Gastrocnemius medialis (tissue), 4 donors: Measurements from ENCODE around the gene OBSCN. TPM values are rescaled to one million over a fixed set of nuclear protein-coding genes. Genes with fewer than 3 reads are reported as not detected.

Source experiments
- ATAC-seq, 2 donors: fragments of 150-250 bp; one replicate each; pipeline ENCODE4 v1.9.1; 2016
- DNase-seq, 2 donors: peaks; one replicate each; pipeline ENCODE4 v3.0.0-alpha.2; 2019
- H3K27ac ChIP-seq, 4 donors: fragments of 200-600 bp; sonication (generic); 1 replicate in 1 of 4; 2 replicates in 3 of 4; pipeline ENCODE4 v1.5.1; 2016 to 2018; ENCODE audit warnings: mild to moderate bottlenecking in 2 of 4, moderate library complexity in 1 of 4
- H3K27me3 ChIP-seq, 3 donors: fragments of 200-600 bp; sonication (generic) in 2 of 3; 1 replicate in 1 of 3; 2 replicates in 2 of 3; pipeline versions ENCODE4 v1.5.1 to v1.6.0; 2016 to 2019; ENCODE audit warnings: mild to moderate bottlenecking in 1 of 3, moderate library complexity in 1 of 3
- H3K36me3 ChIP-seq, 2 donors: fragments of 200-600 bp; sonication (generic) in 1 of 2; one replicate each; pipeline ENCODE4 v1.5.1; 2017 to 2018
- H3K4me1 ChIP-seq, 2 donors: fragments of 200-600 bp; sonication (generic) in 1 of 2; one replicate each; pipeline ENCODE4 v1.5.1; 2016 to 2017; ENCODE audit warnings: mild to moderate bottlenecking in 2 of 2
- H3K4me3 ChIP-seq, 4 donors: fragments of 200-600 bp; sonication (generic) in 3 of 4; 1 replicate in 1 of 4; 2 replicates in 3 of 4; pipeline ENCODE4 v1.5.1; 2016 to 2019; ENCODE audit warnings: mild to moderate bottlenecking in 2 of 4
- H3K9me3 ChIP-seq, 3 donors: fragments of 200-600 bp; sonication (generic) in 2 of 3; 1 replicate in 1 of 3; 2 replicates in 2 of 3; pipeline ENCODE4 v1.5.1; 2016 to 2019
- POLR2A ChIP-seq, 2 donors: fragments of 450-650 bp; IDR thresholded peaks; one replicate each; pipeline ENCODE4 v1.6.1; 2017; ENCODE audit warnings: antibody characterized with exemption in 2 of 2, mild to moderate bottlenecking in 2 of 2, moderate library complexity in 2 of 2
- in situ Hi-C, 4 donors: fragments of 200-750 bp; cut with MboI; loops; one replicate each; pipeline versions ENCODE4 v1.15.0 to v1.8.0; 2017; ENCODE audit warnings: low sequenced_read_pairs in 4 of 4
- intact Hi-C: fragments of 100-400 bp; cut with DNase I; formaldehyde crosslinking; loops from one replicate; pipeline ENCODE4 v1.15.1; 2023; ENCODE audit warnings: low total_unique reads
- total RNA-seq, 4 donors: library from RNA; depleted of rRNA; stranded (reverse); fragments of >200 nt; gene quantifications; one replicate each; pipeline versions ENCODE4 v1.1.0 to v1.2.3, GENCODE V29; 2016
- TF ChIP-seq, protein P1 (sequence below), 5 experiments: fragments of 450-650 bp in 3 of 5; fragments of 200-600 bp in 2 of 5; sonication (generic) in 2 of 5; IDR thresholded peaks in 4 of 5; conservative IDR thresholded peaks in 1 of 5; 1 replicate in 4 of 5; 2 replicates in 1 of 5; pipeline ENCODE4 v1.5.1; 2016 to 2019; ENCODE audit warnings: antibody characterized with exemption in 5 of 5, mild to moderate bottlenecking in 3 of 5, moderate library complexity in 3 of 5

OBSCN gene
- total RNA-seq, 4 donors from 2014 or later: 798 to 1,571 (median 1,162) TPM

GRCh38 chr1:228194921-228195812 is 12.7 kb upstream of the OBSCN start:
- peak overlapping the region; percentile 44 to 94 (median 92) for H3K27ac ChIP-seq
- DNase-seq: no peak
- no peak overlapping the region for H3K4me3 ChIP-seq
- no peaks in the 10 kb centered on the region for H3K27me3 ChIP-seq
- H3K4me1 ChIP-seq: peaks cover 36 to 40% of the 10 kb centered on the region in 2 donors
- H3K9me3 ChIP-seq: peaks cover 0 to 5% (median 4%) of the 10 kb centered on the region in 3 donors
- in situ Hi-C loops: no loop called here
- intact Hi-C loops: no loop called here
- no peaks in the 10 kb centered on the region for H3K36me3 ChIP-seq
- TF ChIP-seq POLR2A (IDR thresholded peaks at IDR 0.05): no peak
- ATAC-seq: no peak

GRCh38 chr1:228197555-228198147 is 10.2 kb upstream of the OBSCN start:
- in situ Hi-C loops (no loop called here), intact Hi-C loops (no loop called here)
- ATAC-seq (peak; percentile 93 to 96), DNase-seq (peak; percentile 69 to 78)
- Histone ChIP-seq H3K4me3 (no peak overlapping the region), H3K27me3 (no peaks in the 10 kb centered on the region), H3K27ac (peak overlapping the region; percentile 87 to 94 (median 92)), H3K9me3 (peaks cover 0 to 5% (median 4%) of the 10 kb centered on the region in 3 donors), H3K36me3 (no peaks in the 10 kb centered on the region), H3K4me1 (peaks cover 22 to 24% of the 10 kb centered on the region in 2 donors)
- peak; percentile 46 to 48 for TF ChIP-seq POLR2A (IDR thresholded peaks at IDR 0.05)
- TF ChIP-seq, protein P1, sequence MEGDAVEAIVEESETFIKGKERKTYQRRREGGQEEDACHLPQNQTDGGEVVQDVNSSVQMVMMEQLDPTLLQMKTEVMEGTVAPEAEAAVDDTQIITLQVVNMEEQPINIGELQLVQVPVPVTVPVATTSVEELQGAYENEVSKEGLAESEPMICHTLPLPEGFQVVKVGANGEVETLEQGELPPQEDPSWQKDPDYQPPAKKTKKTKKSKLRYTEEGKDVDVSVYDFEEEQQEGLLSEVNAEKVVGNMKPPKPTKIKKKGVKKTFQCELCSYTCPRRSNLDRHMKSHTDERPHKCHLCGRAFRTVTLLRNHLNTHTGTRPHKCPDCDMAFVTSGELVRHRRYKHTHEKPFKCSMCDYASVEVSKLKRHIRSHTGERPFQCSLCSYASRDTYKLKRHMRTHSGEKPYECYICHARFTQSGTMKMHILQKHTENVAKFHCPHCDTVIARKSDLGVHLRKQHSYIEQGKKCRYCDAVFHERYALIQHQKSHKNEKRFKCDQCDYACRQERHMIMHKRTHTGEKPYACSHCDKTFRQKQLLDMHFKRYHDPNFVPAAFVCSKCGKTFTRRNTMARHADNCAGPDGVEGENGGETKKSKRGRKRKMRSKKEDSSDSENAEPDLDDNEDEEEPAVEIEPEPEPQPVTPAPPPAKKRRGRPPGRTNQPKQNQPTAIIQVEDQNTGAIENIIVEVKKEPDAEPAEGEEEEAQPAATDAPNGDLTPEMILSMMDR (IDR thresholded peaks at IDR 0.05 in 4 of 5, conservative IDR thresholded peaks at IDR 0.05 in 1 of 5): no peak

DNA sequence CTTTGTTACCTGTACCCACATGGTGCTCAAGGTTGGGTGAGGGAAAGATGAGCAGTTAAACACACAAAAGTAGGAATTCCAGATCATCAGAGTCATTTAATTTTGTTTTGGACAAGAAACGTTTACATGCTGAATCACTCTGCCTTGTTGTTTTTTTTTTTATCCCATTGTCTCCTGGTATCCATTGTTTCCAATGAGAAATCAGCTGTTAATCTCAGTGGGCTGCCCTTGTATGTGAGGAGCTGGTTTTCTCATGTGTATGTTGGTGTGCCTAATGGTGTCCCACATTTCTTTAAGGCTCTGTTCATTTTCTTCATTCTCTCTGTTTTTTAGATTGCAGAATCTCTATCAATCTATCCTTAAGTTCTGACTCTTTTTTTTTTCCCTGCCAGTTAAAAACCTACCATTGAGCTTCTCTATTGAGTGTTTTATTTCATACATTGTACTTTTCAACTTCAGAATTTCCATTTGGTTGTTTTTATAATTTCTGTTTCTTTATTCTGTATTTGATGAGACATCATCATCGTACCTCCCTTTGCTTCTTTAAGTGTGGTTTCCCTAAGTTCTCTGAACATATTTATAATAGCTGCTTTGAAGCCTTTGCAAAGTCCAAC is 8.8 kb upstream of the OBSCN start:
- intact Hi-C loops: no loop called here

GRCh38 chr1:228204958-228205357 is 2.9 kb upstream of the OBSCN start:
- Histone ChIP-seq H3K4me1 (peaks cover 24 to 26% of the 10 kb centered on the region in 2 donors), H3K4me3 (no peak overlapping the region), H3K36me3 (no peaks in the 10 kb centered on the region), H3K27me3 (no peaks in the 10 kb centered on the region), H3K9me3 (no peaks in the 10 kb centered on the region), H3K27ac (peak overlapping the region; percentile 97 to 100 (median 100))
- no peak for ATAC-seq
- DNase-seq: no peak
- TF ChIP-seq, protein P1 (IDR thresholded peaks at IDR 0.05 in 4 of 5, conservative IDR thresholded peaks at IDR 0.05 in 1 of 5): no peak
- no peak for TF ChIP-seq POLR2A (IDR thresholded peaks at IDR 0.05)
- intact Hi-C loops: loop anchor here (10.0 kb wide), 1 partner anchor 1260 kb away; the partner anchor contains the start of gene COQ8A
- in situ Hi-C loops: no loop called here

More for the DNA sequence above, 8.8 kb upstream of the OBSCN start:
- Histone ChIP-seq H3K27me3 (no peaks in the 10 kb centered on the region), H3K9me3 (peaks cover 0 to 5% (median 4%) of the 10 kb centered on the region in 3 donors), H3K4me1 (peaks cover 15 to 18% of the 10 kb centered on the region in 2 donors), H3K27ac (peak overlapping the region; percentile 87 to 94 (median 92)), H3K4me3 (no peak overlapping the region), H3K36me3 (no peaks in the 10 kb centered on the region)
- DNase-seq (no peak), ATAC-seq (no peak)
- TF ChIP-seq POLR2A (IDR thresholded peaks at IDR 0.05): no peak
- TF ChIP-seq, protein P1 (IDR thresholded peaks at IDR 0.05 in 4 of 5, conservative IDR thresholded peaks at IDR 0.05 in 1 of 5): no peak
- in situ Hi-C loops: no loop called here
